ENCODE results near the gene PTEN.

- TF ChIP-seq CTCF (IDR thresholded peaks at IDR 0.05; ENCODE audit: low read depth, low read length), result no peak
- no peak for TF ChIP-seq EZH2phosphoT487 (IDR thresholded peaks at IDR 0.05; ENCODE audit: low read depth)
These were observed 92.6 kb downstream of the PTEN start for GRCh38 chr10:87956055-87956454.
